Choroid plexus epithelial cell (primary cell): ENCODE data around the gene RRAGB.

Experiments used
- DNase-seq: peaks from one replicate; pipeline ENCODE4 v3.0.0-alpha.2; 2010; ENCODE audit warnings: low read depth
- H3K4me3 ChIP-seq: 2 replicates; pipeline ENCODE4 v1.5.1; 2011; ENCODE audit warnings: low read depth, mild to moderate bottlenecking, control low read depth, low read length, moderate library complexity
- TF ChIP-seq, protein P1 (sequence below): conservative IDR thresholded peaks from 2 replicates; pipeline ENCODE4 v1.5.1; 2011; ENCODE audit warnings: low read depth, mild to moderate bottlenecking, control low read depth, inconsistent platforms, low read length, moderate library complexity

Gene RRAGB

DNA sequence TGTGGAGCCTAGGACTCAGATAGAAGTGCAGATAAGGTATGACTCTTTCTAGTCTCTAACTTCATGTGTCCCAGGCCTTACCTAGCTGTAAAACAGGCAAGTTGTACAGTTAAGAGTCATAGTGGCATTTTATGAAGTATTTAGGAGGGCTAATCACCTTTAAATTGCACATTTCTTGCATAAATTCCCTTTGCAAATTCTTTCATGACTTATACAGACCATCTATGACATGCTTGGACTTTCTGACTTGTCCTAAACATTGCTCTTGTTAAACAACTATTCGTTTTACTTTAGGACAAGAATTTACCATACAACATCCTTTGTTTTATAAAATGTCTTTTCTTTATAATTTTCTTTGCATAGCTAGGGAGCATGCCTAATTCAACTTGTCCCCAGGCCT lies 7.8 kb upstream of the RRAGB start:
- no peak for DNase-seq
- no peak overlapping the region for H3K4me3 ChIP-seq
- TF ChIP-seq, protein P1, sequence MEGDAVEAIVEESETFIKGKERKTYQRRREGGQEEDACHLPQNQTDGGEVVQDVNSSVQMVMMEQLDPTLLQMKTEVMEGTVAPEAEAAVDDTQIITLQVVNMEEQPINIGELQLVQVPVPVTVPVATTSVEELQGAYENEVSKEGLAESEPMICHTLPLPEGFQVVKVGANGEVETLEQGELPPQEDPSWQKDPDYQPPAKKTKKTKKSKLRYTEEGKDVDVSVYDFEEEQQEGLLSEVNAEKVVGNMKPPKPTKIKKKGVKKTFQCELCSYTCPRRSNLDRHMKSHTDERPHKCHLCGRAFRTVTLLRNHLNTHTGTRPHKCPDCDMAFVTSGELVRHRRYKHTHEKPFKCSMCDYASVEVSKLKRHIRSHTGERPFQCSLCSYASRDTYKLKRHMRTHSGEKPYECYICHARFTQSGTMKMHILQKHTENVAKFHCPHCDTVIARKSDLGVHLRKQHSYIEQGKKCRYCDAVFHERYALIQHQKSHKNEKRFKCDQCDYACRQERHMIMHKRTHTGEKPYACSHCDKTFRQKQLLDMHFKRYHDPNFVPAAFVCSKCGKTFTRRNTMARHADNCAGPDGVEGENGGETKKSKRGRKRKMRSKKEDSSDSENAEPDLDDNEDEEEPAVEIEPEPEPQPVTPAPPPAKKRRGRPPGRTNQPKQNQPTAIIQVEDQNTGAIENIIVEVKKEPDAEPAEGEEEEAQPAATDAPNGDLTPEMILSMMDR, result no peak

DNA sequence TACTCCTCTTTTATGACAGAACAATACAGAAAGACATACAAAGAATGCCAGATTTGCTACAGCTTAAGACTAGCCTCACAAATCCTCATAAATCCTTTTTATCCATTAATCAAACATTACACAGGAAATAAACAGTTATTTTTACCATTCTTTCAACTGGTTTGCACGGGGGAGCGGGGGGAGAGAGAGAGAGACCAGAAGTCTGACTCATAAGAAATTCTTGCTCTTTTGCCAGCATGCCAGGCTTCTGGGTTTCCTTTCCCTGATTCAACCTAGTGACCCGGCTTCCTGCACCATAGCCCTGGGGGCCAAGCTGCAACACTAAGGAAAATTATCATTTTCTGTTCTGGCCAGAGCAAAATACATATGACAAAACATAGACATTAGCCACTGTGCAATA lies 6.8 kb upstream of the RRAGB start:
- TF ChIP-seq, protein P1, result no peak
- peak; percentile 30 for DNase-seq
- no peak overlapping the region for H3K4me3 ChIP-seq

DNA sequence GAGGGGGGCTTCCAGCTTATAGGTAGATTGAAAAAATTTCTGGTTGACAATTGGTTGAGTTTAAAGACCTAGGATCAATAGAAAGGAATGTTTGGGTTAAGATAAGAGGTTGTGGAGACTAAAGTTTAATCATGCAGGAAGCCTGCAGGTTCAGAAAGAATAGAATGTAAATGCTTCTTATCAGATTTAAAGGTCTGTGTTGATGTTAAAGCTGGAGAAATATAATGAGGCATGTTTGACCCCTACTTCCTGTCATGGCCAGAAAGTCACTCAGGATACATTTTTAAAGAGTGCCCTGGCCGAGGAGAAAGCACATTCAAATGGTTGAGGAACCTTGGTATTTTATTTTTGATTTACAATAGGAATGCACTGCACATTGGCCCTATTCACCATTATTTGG lies 3.9 kb upstream of the RRAGB start:
- H3K4me3 ChIP-seq, result no peak overlapping the region
- no peak for DNase-seq
- TF ChIP-seq, protein P1, result no peak

DNA sequence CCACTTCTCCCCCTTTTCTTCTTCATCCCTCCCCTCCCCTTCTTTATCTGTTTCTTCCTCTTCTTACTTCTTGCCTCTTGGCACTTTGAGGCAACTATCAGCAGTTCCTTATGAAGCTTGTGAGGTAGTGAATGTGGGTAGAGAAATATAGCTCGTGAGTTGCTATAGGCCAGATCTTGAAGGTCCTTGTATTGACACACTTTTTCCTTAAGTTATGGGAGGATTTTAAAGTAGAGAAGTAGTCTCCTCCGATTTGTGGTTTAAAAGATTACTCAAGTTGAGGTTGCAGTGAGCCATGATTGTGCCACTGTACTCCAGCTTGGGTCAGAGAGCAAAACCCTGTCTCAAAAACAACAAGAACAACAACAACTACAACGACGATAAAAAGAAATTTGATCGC lies 3.4 kb upstream of the RRAGB start:
- no peak for DNase-seq

DNA sequence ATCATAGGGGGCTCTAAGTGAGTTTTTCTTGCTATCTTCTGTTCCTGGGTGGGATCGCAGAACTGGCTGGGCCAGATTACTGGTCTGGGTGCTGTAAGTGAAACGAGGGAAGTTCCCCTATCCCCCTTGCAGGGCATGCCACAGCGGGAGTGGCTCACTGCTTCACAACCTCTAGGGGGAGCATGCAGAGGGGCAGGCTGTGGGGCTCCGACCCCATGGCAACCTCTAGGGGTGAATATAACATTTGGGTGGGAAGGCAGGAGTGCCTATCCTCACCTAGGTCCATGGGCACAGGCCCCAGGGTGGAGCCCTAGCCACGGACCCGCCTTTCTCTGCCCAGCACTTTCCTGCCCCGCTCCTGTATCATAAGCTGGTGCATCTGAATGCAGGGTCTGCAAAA lies 1.7 kb upstream of the RRAGB start:
- TF ChIP-seq, protein P1, result no peak
- no peak for DNase-seq
- H3K4me3 ChIP-seq, result no peak overlapping the region

More for the DNA sequence above, 3.4 kb upstream of the RRAGB start:
- no peak overlapping the region for H3K4me3 ChIP-seq
- TF ChIP-seq, protein P1, result no peak

DNA sequence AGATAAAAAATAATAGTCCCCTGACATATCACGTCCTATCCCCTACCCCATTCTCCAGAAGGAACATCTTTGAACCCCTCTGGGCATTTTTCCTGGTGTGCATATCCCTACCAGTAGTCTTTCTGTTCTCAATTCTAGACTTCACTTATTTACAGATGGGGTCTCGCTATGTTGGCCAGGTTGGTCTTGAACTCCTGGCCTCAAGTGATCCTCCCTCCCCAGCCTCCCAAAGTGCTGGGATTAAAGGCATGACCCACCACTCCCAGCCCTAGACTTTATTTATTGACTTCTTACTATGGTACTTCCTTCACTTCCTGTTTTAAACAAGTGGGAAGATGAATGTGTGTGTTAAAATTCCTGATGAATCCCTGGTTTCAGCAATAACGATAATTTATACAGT lies 612 bp upstream of the RRAGB start:
- no peak overlapping the region for H3K4me3 ChIP-seq
- TF ChIP-seq, protein P1, result no peak
- DNase-seq, result no peak

DNA sequence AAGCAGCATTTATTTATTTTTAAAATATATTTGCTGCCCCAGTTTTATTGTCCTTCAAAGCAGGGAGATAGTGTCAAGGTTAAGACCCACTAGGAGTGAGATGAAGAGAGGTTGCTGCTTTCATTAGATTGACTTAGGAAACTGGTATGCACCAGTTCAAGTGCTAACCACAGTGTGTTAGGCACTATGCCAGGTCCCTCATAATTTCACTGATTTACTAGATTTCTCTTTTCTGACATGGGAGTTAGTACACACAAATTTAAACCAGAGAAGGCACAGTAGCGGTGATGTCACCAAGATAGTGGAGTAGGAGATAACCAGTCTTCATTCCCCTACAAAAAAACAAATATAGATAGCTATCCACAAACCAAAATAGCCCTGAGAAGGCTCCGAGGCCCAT lies 14.3 kb downstream of the RRAGB start:
- H3K4me3 ChIP-seq, result no peak overlapping the region
- peak; percentile 15 for DNase-seq
- TF ChIP-seq, protein P1, result no peak
